GM10266 (cell line): ENCODE results near the gene DUSP5.

Experiments used
- DNase-seq: peaks from one replicate; pipeline ENCODE4 v3.0.0; 2012; ENCODE audit errors: extremely low spot score
- CTCF ChIP-seq: IDR thresholded peaks from 2 replicates; pipeline ENCODE4 v1.5.1; 2012; ENCODE audit warnings: mild to moderate bottlenecking, low read depth; ENCODE audit not compliant: control insufficient read depth, insufficient read depth; ENCODE audit errors: missing control alignments

Gene DUSP5

GRCh38 chr10:110491346-110491745, 6.4 kb upstream of the DUSP5 start:
- TF ChIP-seq CTCF: no peak
- DNase-seq: no peak

- DNase-seq: no peak
- no peak for TF ChIP-seq CTCF
Measured at GRCh38 chr10:110492069-110492822, 5.5 kb upstream of the DUSP5 start.

GRCh38 chr10:110493832-110494426, 3.8 kb upstream of the DUSP5 start:
- DNase-seq: no peak
- no peak for TF ChIP-seq CTCF

- no peak for DNase-seq
- no peak for TF ChIP-seq CTCF
Measured at GRCh38 chr10:110494532-110494931, 3.2 kb upstream of the DUSP5 start.

GRCh38 chr10:110495731-110496552, 1.8 kb upstream of the DUSP5 start:
- peak; percentile 47 for DNase-seq

GRCh38 chr10:110496553-110497437, 912 bp upstream of the DUSP5 start:
- no peak for DNase-seq
- no peak for TF ChIP-seq CTCF

More at GRCh38 chr10:110495731-110496552, 1.8 kb upstream of the DUSP5 start:
- TF ChIP-seq CTCF: no peak
